HG03354 (cell line): Measurements from ENCODE around the gene ATP8B2.
"Not testable (repeated sequence)": the region's sequence is repeated elsewhere in the genome, so short reads cannot be mapped to it uniquely, and the experiment has no call there.

ENCODE experiments used
- ATAC-seq: cut with Tn5 transposase; IDR thresholded peaks from one replicate; pipeline ENCODE4 v1.9.1; 2021; ENCODE audit warnings: mild to moderate bottlenecking; ENCODE audit not compliant: unreplicated experiment, poor library complexity, severe bottlenecking

The ATP8B2 gene

GRCh38 chr1:154344977-154345837 lies 19.9 kb downstream of the ATP8B2 start:
- no peak for ATAC-seq

DNA sequence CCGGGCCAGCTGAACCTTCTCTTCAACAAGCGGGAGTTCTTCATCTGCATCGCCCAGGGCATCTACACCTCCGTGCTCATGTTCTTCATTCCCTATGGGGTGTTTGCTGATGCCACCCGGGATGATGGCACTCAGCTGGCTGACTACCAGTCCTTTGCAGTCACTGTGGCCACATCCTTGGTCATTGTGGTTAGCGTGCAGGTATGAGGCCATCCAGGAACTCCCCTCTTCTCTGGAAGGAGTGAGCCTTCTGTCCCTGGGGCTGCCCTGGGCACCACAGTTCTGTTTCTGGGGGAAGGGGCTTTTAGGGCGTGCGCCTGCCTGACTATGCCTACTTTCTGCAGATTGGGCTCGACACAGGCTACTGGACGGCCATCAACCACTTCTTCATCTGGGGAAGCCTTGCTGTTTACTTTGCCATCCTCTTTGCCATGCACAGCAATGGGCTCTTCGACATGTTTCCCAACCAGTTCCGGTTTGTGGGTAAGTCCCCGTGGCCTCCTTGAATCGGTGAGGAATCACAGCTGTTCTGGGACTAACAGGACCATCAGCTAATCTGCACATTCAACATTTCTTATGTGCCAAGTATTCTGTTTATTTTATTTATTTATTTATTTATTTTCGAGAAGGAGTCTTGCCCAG lies 21.1 kb downstream of the ATP8B2 start:
- no peak for ATAC-seq

DNA sequence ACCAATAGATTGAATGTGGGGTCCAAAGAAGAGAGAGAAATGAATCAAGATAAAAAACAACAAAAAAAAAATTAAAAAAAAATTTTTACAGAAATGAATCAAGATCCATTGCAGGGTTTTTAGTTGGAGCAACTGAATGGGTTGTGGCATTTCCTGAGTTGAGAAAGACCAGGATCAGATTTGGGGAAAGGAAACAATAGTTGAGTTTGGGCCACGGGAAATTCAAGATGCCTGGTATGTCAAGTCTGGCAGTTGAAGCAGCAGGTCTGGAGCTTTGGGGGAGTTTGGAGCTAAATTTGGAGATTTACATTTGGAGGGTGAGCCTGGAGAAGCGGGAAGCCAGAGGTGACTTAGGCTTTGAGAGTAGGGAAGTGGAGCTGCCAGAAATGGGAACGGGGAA lies 22.6 kb downstream of the ATP8B2 start:
- no peak for ATAC-seq

DNA sequence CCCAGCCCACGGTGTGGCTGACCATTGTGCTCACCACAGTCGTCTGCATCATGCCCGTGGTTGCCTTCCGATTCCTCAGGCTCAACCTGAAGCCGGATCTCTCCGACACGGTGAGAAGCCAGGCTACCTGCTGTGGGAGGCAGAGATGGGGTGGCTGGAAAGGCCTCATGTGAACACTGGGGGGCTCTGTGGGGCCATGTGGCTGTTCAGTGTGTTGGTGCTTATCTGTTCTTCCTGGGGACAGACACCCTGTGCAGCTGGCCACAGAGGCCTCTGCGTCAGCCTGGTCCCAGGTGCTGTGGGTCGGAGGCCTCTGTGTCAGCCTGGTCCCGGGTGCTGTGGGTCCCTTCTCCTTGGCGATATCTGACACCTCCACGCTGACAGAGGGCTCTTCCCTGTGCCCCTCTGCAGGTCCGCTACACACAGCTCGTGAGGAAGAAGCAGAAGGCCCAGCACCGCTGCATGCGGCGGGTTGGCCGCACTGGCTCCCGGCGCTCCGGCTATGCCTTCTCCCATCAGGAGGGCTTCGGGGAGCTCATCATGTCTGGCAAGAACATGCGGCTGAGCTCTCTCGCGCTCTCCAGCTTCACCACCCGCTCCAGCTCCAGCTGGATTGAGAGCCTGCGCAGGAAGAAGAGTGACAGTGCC lies 23.2 kb downstream of the ATP8B2 start:
- no peak for ATAC-seq

GRCh38 chr1:154349121-154349520 lies 23.8 kb downstream of the ATP8B2 start:
- no peak for ATAC-seq

DNA sequence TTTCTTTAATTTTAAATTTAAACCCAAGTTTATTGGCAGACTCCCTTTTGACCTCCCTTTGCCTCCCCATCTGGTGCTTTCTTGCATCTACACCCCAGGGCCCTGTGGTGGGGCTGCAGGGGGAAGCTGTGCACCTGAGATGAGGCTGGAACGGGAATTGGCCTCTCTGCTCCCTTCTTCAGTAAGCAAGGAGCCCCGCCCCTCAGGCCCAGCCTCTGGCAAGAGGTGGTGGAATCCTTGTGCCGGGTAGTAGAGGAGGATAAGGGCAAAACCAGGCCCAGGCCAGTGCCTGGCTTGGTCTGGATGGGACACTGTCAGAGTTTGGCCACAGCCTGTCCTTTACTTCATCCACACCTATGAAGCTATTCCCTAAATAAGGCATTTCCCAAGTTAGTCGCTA lies 25.1 kb downstream of the ATP8B2 start:
- no peak for ATAC-seq

DNA sequence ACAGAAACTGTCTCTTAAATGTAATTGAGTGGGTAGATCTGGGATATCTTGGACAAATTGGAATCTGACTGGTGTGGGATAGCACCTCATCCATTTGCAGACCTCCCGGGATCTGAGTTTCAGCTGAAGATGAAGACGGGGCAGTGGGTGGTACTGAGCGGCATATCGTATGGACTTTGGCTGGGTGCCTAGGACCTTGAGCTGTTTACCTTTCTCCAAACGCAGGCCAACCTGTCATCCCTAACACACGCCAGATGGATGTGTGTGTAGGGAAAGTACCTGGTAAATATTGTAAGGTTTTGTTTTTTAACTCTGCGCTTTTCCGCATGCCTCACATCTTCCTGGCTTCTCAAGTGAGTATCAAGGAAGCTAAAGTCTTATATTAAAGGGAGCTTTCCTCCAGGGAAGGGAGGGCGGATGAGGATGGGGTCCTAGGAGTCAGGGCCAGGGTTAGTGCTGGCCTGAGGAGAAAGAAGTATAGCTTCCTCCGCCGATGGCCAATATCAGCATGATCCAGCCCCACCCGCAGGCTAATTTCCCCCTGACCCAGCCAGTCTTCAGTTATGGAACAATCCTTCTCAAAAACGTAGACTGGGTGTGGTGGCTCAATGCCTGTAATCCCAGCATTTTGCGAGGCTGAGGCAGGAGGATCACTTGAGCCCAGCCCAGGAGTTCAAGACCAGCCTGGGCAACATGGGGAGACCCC lies 26.2 kb downstream of the ATP8B2 start:
- ATAC-seq: no peak

- ATAC-seq: no peak
These were observed 26.9 kb downstream of the ATP8B2 start for GRCh38 chr1:154352245-154352580.

DNA sequence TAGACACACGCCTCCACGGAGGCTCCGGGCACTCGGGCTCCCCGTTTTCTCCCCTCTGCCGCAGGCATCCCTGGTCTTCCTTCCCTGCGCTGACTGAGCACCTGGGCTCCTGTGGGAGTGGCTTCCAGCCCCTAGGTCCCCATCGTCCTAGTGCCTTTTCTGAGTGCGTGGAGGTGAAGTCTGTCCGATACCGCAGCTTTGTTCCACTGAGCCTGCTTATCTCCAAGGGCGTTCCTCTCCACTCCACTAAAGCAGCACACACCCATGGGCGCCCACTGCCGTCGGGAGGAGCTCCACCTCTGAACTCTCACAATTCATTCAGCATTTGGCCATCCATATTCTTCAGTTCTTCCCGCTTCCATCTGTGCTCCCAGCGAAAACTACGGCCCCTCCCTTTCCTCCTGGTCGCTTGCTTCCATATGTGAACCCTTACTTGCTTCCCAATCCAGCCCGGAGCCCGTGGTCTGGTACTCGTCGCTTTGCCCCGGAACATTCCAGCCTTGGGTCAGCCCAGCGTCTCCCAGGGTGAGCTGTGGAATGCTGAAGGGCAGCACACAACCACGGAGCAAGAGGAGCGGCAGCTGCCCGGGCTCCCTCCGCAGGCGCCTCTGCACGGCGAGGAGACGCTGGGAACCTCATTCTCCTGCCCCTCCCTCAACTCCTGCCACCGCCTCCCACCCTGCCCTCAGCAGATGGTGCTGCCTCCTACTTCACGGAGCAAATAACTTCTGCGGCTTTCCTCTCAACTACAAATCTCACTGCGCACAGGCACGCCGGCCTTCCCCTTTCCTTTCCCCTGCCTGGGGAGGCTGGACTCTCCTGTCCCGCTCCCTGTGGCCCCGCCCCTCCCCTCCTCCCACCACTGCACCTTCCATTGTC lies 27.5 kb downstream of the ATP8B2 start:
- ATAC-seq: no peak

DNA sequence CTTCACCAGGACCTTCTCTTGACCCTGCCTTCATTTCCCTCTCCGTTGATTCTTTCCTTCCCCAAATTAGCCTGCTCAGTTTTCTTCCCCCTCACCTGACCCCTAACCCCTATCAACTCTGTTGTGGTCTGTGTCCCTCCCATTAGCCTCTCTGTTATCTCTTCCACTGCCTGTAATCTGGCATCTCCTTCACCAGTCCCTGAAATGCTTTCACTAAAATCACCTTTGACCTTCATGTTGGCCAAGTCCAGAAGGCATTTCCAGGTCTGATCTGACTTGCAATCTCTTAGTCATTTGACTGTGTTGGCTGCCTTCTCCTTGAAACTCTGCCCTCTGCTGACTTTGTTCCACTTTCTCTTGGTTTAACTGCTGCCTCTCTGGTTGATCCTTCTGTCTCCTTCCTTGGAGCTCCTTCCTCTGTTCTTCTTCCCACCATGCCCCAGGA lies 28.2 kb downstream of the ATP8B2 start:
- ATAC-seq: no peak

DNA sequence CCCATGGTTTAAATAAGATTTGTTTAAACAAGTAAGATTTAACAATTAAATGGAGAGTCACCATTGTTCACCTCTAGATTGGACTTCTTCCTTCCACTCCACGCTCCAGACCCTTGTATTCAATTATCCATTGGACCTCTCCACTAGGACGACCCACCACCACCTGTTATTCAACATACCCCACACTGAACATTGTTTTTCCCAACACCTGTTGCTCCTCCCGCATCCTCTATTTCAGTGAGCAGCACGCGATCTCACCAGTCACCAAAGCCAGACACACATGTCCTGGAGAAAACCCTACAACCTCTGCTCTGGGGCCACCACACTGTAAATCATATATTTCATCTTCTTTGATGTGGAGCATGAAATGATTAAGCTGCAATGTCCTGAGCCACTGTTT lies 28.6 kb downstream of the ATP8B2 start:
- ATAC-seq: no peak

- no peak for ATAC-seq
These were observed 33.2 kb downstream of the ATP8B2 start for GRCh38 chr1:154358519-154358918.

DNA sequence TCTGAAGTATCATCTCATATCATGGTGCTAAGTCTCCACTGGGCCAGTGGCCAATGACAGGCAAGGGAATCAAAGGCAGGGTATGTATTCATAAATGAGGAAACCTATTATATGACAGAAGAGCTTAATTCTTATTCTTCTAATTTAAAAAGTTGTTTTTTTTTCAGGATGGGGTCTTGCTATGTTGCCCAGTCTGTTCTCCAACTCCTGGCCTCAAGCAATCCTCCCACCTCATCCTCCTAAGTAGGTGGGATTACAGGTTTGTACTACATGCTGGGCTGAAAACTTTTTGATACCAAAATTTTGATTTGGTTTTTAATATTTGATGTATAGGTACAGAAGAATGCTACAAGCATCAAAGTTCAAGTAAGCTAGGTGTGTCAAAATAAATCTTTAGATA lies 35.0 kb downstream of the ATP8B2 start:
- no peak for ATAC-seq

DNA sequence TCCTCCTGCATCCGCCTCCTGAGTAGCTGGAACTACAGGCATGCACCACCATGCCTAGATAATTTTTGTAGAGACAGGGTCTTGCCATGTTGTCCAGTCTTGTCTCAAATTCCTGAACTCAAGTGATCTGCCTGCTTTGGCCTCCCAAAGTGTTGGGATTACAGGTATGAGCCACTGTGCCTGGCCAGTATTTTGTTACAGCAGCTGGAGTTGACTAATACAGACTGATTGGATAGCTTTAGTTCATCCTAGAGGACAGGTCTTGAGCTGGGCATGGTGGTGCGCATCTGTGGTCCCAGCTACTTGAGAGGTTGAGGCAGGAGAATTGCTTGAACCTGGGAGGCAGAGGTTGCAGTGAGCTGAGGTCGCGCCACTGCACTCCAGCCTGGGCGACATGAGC lies 35.6 kb downstream of the ATP8B2 start:
- not testable (repeated sequence) for ATAC-seq

DNA sequence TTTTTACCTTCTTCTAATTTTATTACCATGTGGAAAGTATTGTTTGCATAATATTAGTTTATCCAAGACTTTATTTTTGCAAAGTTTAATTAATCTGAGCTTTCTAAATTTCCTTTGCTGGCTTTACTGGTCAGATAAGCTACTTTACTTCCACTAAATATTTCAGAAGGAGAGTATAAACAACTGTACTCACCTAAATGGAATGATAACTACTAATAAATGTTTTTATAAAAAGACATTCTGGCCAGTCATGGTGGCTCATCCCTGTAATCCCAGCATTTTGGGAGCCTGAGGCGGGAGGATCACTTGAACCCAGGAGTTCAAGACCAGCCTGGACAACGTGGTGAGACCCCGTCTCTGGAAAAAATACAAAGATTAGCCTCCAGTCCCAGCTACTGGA lies 36.0 kb downstream of the ATP8B2 start:
- ATAC-seq: no peak

- ATAC-seq: no peak
These were observed 46.1 kb downstream of the ATP8B2 start for GRCh38 chr1:154371436-154371835.

GRCh38 chr1:154373777-154374357 lies 48.5 kb downstream of the ATP8B2 start:
- ATAC-seq: not testable (repeated sequence)

GRCh38 chr1:154379301-154379700 lies 54.0 kb downstream of the ATP8B2 start:
- no peak for ATAC-seq
